ENCODE measurements around the gene MICAL2.

MICAL2 gene

GRCh38 chr11:12312132-12312531, 201.7 kb downstream of the MICAL2 start:
- DNase-seq (ENCODE audit: low read depth, low spot score): no peak
